ENCODE measurements around the gene MFAP4.

MFAP4 gene

GRCh38 chr17:19409509-19409908 lies 22.5 kb upstream of the MFAP4 start:
- no peak for DNase-seq

- no peak for DNase-seq
These were observed 22.1 kb upstream of the MFAP4 start for GRCh38 chr17:19409066-19409465.

GRCh38 chr17:19408346-19408710 lies 21.3 kb upstream of the MFAP4 start:
- no peak for DNase-seq

GRCh38 chr17:19407601-19408345 lies 20.8 kb upstream of the MFAP4 start:
- DNase-seq, result no peak

- DNase-seq, result no peak
These were observed 18.1 kb upstream of the MFAP4 start for GRCh38 chr17:19405114-19405513.

GRCh38 chr17:19404264-19404663 lies 17.3 kb upstream of the MFAP4 start:
- no peak for DNase-seq

GRCh38 chr17:19403021-19403420 lies 16.0 kb upstream of the MFAP4 start:
- DNase-seq, result no peak

GRCh38 chr17:19402171-19402570 lies 15.2 kb upstream of the MFAP4 start:
- DNase-seq, result no peak

- DNase-seq, result no peak
These were observed 14.5 kb upstream of the MFAP4 start for GRCh38 chr17:19401321-19402010.

- no peak for DNase-seq
These were observed 12.9 kb upstream of the MFAP4 start for GRCh38 chr17:19399750-19400450.

GRCh38 chr17:19398301-19399181 lies 11.6 kb upstream of the MFAP4 start:
- peak; percentile 28 to 48 for DNase-seq

GRCh38 chr17:19397556-19398041 lies 10.6 kb upstream of the MFAP4 start:
- no peak for DNase-seq

GRCh38 chr17:19392303-19392702 lies 5.3 kb upstream of the MFAP4 start:
- no peak for DNase-seq

GRCh38 chr17:19391432-19391831 lies 4.4 kb upstream of the MFAP4 start:
- no peak for DNase-seq

- DNase-seq, result no peak
These were observed 4.0 kb upstream of the MFAP4 start for GRCh38 chr17:19390951-19391350.

GRCh38 chr17:19388791-19389785 lies 2.1 kb upstream of the MFAP4 start:
- DNase-seq, result no peak

GRCh38 chr17:19387921-19388521 lies 1.0 kb upstream of the MFAP4 start:
- no peak for DNase-seq

- DNase-seq, result peak; percentile 41 to 43
These were observed 700 bp downstream of the MFAP4 start for GRCh38 chr17:19386051-19386929.

- DNase-seq, result no peak
These were observed 1.4 kb downstream of the MFAP4 start for GRCh38 chr17:19385521-19385983.
